GM13976 (cell line): ENCODE measurements around the gene DPYSL4.

Source experiments
- DNase-seq: peaks from one replicate; pipeline ENCODE4 v3.0.0; 2012; ENCODE audit warnings: low spot score
- in situ Hi-C: fragments of 300-500 bp; cut with MboI; formaldehyde crosslinking; loops from one replicate; pipeline ENCODE4 v1.12.0; 2022; ENCODE audit warnings: low sequenced_read_pairs, mixed read lengths, inconsistent platforms; ENCODE audit not compliant: unreplicated experiment
- TF ChIP-seq, protein P1 (sequence below): IDR thresholded peaks from 2 replicates; pipeline ENCODE4 v1.5.1; 2012; ENCODE audit warnings: borderline replicate concordance, mild to moderate bottlenecking; ENCODE audit not compliant: insufficient read depth; ENCODE audit errors: extremely low read depth, missing control alignments, control extremely low read depth

DPYSL4 gene

DNA sequence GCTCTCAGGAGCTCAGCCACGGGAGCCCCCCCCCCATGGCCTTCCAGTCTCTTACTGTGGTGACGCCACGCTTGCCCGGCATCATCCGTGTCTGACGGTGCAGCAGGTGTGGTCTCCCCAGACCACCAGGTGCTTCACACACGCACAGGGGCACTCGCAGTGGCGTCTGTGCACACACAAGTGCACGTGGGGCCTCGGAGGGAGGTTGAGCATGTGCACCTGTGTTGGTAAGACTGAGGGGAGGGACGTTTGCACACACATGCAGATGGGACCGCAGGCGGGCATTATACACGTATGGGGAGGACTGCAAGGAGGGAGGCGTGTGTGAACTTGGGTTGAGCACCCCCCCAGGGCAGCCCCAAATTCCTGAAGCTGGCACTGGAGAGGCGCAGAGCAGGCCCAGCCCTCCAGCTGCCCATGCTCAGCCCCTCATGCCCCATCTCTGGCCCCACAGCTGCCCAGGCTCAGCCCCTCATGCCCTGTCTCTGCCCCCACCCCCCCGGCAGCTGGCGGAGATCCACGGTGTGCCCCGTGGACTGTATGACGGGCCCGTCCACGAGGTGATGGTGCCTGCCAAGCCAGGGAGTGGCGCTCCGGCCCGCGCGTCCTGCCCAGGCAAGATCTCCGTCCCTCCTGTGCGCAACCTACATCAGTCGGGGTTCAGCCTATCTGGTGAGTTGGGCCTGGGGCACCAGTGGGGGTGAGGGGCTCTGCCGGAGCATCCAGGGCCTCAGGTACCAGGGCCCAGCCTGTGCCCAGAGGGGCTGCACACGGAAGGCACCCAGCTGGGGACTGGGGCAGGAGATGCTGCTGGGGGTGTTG is 16.7 kb downstream of the DPYSL4 start:
- no peak for DNase-seq
- TF ChIP-seq, protein P1, sequence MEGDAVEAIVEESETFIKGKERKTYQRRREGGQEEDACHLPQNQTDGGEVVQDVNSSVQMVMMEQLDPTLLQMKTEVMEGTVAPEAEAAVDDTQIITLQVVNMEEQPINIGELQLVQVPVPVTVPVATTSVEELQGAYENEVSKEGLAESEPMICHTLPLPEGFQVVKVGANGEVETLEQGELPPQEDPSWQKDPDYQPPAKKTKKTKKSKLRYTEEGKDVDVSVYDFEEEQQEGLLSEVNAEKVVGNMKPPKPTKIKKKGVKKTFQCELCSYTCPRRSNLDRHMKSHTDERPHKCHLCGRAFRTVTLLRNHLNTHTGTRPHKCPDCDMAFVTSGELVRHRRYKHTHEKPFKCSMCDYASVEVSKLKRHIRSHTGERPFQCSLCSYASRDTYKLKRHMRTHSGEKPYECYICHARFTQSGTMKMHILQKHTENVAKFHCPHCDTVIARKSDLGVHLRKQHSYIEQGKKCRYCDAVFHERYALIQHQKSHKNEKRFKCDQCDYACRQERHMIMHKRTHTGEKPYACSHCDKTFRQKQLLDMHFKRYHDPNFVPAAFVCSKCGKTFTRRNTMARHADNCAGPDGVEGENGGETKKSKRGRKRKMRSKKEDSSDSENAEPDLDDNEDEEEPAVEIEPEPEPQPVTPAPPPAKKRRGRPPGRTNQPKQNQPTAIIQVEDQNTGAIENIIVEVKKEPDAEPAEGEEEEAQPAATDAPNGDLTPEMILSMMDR, result no peak
- in situ Hi-C loops, result loop anchor here (25.0 kb wide), 1 partner anchor 434 kb away; no protein-coding TSS in a partner anchor

DNA sequence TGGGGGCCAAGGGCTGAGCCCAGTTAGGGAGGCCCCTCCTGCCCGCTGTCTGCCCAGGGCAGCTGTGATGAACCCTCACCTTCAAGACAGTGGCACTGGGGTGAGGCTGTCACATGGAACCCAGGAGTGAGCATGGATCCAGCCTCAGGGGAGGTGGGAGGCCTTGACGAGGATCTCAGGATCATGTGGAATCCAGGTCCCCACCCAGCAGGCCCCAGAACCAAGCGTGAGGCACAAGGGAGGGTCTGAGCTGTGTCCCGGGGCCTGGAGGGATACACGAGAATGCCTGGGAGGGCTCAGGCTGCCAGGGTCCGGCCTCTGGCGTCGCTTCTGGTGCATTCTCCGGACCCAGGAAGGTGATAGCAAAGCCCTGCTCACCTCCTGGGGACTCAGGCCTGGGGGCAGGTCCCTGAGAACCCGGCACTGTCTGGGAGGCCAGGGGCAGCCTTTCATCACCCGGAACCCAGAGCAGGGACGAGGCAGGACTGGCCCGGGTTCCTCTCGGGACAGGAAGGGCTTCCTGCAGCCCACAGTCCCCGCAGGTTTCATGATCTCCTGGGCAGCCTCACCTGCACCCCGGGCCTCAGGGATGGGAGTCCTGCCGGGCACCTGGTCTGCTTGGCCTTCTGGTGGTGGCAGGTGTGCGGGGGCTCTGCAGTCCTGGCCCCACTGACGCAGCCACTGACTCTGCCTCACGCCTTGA is 17.5 kb downstream of the DPYSL4 start:
- DNase-seq, result no peak
- in situ Hi-C loops, result loop anchor here (25.0 kb wide), 1 partner anchor 433 kb away; no protein-coding TSS in a partner anchor
- TF ChIP-seq, protein P1, result no peak

DNA sequence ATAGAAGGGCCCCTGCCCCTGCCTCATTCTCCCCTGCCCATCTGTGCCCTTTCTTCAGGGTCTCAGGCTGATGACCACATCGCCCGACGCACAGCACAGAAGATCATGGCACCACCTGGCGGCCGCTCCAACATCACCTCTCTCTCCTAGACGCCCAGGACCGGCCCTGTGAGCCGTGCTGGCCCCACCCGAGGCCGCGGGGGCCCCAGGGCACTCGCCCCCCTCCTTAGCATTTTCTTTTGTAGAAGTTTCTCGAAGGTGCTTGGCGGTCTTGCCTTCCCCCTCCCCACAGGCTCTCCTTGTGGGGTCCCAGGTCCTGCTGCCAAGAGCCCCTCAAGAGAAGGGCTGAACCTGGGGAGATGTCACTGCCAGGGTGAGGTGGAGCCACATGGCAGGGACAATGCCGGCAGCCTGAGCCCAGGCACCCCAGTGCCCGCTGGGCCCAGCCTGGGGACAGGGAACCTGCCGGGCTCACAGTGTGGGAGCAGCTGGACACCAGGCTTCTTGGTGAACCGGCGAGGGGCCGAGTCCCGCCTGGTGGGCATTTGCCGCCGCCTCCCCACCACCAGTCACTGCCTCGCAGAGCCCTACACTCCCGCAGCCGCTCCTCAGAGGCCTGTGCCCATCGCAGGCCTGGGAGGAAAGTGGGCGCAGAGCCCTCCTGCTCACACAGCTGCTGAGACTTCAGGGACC is 18.2 kb downstream of the DPYSL4 start:
- in situ Hi-C loops, result loop anchor here (25.0 kb wide), 1 partner anchor 432 kb away; no protein-coding TSS in a partner anchor
- no peak for DNase-seq
- TF ChIP-seq, protein P1, result no peak

GRCh38 chr10:132205650-132206376 is 19.1 kb downstream of the DPYSL4 start:
- in situ Hi-C loops, result loop anchor here (25.0 kb wide), 1 partner anchor 431 kb away; no protein-coding TSS in a partner anchor
- DNase-seq, result no peak

DNA sequence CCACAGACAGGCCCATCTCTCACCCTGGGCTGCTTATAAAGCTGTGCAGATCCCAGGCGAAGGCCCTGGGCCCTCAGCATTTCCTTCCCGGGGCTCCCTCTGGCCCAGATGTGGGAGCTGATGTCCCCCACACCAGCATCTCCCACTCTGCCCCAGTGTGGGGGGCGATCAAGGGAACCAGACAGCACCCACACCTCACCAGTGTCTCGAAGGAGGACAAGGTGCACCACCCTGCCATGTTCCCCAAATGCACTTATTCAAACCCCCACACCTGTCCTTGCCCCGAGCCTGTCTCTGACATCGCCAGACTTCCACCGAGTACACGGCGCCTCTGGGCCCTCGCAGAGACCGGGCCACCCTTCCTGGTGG is 19.6 kb downstream of the DPYSL4 start:
- DNase-seq, result no peak
- in situ Hi-C loops, result loop anchor here (25.0 kb wide), 1 partner anchor 431 kb away; no protein-coding TSS in a partner anchor
- TF ChIP-seq, protein P1, result no peak

More at GRCh38 chr10:132205650-132206376, 19.1 kb downstream of the DPYSL4 start:
- TF ChIP-seq, protein P1, result no peak
